ENCODE results near the gene TMEM79. TPM values are rescaled to one million over a fixed set of nuclear protein-coding genes. Genes with fewer than 3 reads are reported as not detected.

The TMEM79 gene
- total RNA-seq, 4 donors from 2014 or later: 81.0 to 120 (median 97.5) TPM

DNA sequence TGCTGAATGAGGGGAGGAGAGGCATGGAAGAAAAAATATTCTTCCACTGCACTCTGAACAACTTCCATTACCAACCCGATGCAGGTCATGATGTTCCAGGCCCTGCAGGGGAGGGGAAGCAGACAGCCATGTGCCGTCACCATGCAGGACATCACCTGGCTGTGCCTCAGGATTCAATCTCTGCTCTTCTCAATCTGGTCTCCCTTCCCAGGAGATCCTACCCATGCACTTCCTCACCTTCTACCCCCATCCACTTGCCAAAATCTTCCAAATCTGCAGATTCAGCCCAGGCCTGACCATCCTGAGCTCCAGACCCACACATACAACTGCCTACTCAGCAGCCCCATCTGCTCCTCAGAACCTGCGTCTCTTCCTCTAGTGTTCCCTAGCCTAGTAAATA lies 30.5 kb upstream of the TMEM79 start:
- H3K36me3 ChIP-seq: peaks cover 90% of the 10 kb centered on the region

DNA sequence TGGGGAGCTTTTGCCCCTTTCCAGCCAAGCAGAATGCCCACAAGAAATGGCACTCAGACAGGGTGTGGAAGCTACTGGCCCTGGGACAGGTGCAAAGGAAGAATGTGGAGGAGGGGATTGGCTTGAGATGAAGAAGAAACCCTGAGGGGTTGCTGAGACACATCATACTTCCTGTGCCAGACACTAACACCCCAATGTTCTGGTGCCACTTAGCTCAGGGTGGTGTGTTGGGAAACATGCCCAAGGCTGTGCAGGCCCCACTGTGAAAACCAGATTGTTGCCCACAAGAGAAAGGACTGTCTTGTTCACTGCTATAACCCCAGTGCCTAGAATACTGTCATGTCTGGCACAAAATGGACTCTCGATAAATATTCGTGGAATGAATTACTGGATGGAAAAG lies 26.4 kb upstream of the TMEM79 start:
- H3K9me3 ChIP-seq: no peaks in the 10 kb centered on the region
- peaks cover 7% of the 10 kb centered on the region for H3K4me1 ChIP-seq
- H3K27me3 ChIP-seq: no peaks in the 10 kb centered on the region
- H3K27ac ChIP-seq: no peak overlapping the region
- DNase-seq (ENCODE audit: low spot score in 2 of 2): no peak
- TF ChIP-seq POLR2A (IDR thresholded peaks at IDR 0.05) (no peak), EP300 (IDR thresholded peaks at IDR 0.05) (no peak), POLR2AphosphoS5 (IDR thresholded peaks at IDR 0.05) (no peak)
- TF ChIP-seq, protein P1, sequence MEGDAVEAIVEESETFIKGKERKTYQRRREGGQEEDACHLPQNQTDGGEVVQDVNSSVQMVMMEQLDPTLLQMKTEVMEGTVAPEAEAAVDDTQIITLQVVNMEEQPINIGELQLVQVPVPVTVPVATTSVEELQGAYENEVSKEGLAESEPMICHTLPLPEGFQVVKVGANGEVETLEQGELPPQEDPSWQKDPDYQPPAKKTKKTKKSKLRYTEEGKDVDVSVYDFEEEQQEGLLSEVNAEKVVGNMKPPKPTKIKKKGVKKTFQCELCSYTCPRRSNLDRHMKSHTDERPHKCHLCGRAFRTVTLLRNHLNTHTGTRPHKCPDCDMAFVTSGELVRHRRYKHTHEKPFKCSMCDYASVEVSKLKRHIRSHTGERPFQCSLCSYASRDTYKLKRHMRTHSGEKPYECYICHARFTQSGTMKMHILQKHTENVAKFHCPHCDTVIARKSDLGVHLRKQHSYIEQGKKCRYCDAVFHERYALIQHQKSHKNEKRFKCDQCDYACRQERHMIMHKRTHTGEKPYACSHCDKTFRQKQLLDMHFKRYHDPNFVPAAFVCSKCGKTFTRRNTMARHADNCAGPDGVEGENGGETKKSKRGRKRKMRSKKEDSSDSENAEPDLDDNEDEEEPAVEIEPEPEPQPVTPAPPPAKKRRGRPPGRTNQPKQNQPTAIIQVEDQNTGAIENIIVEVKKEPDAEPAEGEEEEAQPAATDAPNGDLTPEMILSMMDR (IDR thresholded peaks at IDR 0.05): no peak
- no peak overlapping the region for H3K4me3 ChIP-seq
- peaks cover 92% of the 10 kb centered on the region for H3K36me3 ChIP-seq
- WGBS: 52% methylated on average over 2 of the region's 2 CpGs

More for the DNA sequence above, 30.5 kb upstream of the TMEM79 start:
- peaks cover 39% of the 10 kb centered on the region for H3K4me1 ChIP-seq
- TF ChIP-seq POLR2AphosphoS5 (IDR thresholded peaks at IDR 0.05) (no peak), EP300 (IDR thresholded peaks at IDR 0.05) (no peak), POLR2A (IDR thresholded peaks at IDR 0.05) (no peak)
- TF ChIP-seq, protein P1 (IDR thresholded peaks at IDR 0.05): no peak
- H3K9me3 ChIP-seq: no peaks in the 10 kb centered on the region
- H3K27ac ChIP-seq: no peak overlapping the region
- WGBS: 71% methylated on average over 3 of the region's 3 CpGs
- no peak overlapping the region for H3K4me3 ChIP-seq
- no peaks in the 10 kb centered on the region for H3K27me3 ChIP-seq
- DNase-seq (ENCODE audit: low spot score in 2 of 2): no peak

DNA sequence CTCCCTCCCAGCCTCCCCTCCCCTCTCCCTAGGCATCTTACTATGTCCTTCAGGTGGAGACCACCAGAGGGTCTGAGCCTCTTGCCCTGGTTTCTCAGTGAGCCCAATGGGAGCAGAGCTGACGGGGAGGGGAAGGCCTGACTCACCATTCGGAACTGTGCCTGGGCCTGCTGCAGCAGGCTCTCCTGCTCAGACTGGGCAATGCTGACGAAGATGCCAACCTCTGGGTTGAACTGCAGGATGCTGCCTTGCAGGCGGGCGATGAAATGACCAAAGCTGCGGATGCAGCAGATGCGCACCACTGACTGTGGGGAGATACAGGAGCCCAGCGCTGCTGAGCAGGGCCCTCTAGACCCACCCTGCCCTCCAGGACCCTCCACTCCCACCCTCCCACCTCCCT lies 25.3 kb upstream of the TMEM79 start:
- no peaks in the 10 kb centered on the region for H3K27me3 ChIP-seq
- 62% methylated on average over 7 of the region's 8 CpGs for WGBS
- peaks cover 89% of the 10 kb centered on the region for H3K36me3 ChIP-seq
- DNase-seq (ENCODE audit: low spot score in 2 of 2): no peak
- TF ChIP-seq EP300 (IDR thresholded peaks at IDR 0.05): no peak
- TF ChIP-seq, protein P1 (IDR thresholded peaks at IDR 0.05): no peak
- no peak for TF ChIP-seq POLR2AphosphoS5 (IDR thresholded peaks at IDR 0.05)
- no peak for TF ChIP-seq POLR2A (IDR thresholded peaks at IDR 0.05)
- peaks cover 13% of the 10 kb centered on the region for H3K4me1 ChIP-seq
- H3K9me3 ChIP-seq: no peaks in the 10 kb centered on the region
- no peak overlapping the region for H3K4me3 ChIP-seq
- no peak overlapping the region for H3K27ac ChIP-seq

DNA sequence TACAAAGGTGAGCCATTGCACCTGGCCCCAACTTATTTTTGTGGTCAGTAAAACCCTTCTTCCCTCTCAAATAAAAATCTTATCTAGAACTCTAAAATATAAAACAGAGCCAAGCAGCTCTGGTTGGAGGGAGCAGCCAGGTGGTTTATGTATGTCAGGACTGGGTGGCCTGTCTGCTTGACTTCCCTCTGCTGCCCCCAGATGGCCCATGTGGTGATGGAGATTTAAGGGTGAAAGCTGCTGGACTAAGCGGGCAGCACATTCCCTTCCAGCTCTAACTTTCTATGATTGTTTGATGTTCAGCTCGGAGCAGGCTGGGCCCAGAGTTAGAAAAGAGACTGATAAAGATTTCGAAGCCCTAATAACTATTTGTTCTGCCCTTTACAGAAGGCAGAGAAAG lies 24.3 kb upstream of the TMEM79 start:
- no peak overlapping the region for H3K4me3 ChIP-seq
- H3K9me3 ChIP-seq: no peaks in the 10 kb centered on the region
- TF ChIP-seq, protein P1 (IDR thresholded peaks at IDR 0.05): no peak
- no peak for TF ChIP-seq EP300 (IDR thresholded peaks at IDR 0.05)
- no peak for TF ChIP-seq POLR2A (IDR thresholded peaks at IDR 0.05)
- no peak for TF ChIP-seq POLR2AphosphoS5 (IDR thresholded peaks at IDR 0.05)
- H3K27ac ChIP-seq: no peak overlapping the region
- H3K4me1 ChIP-seq: peaks cover 13% of the 10 kb centered on the region
- WGBS: 85% methylated on average over 3 of the region's 3 CpGs
- H3K27me3 ChIP-seq: no peaks in the 10 kb centered on the region
- H3K36me3 ChIP-seq: peaks cover 90% of the 10 kb centered on the region
- no peak for DNase-seq (ENCODE audit: low spot score in 2 of 2)

DNA sequence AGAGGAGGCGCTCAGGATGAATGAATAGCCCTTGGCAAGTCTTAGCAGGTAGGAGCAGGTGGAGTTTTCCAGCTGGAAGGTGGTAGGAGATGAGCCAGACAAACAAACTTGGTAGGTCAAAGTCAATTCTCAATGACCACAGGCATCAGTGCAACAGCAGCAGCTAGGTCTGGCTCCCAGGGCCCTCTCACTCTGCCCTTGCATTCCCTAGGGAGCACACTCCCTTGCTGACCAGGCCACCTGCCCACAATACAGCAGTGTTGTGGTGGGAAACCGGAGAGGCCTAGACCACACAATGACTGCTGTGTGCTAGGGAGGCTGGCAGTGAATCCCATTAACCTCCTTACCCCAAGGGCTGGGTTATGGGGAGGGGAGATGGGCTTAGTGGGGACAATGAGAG lies 23.2 kb upstream of the TMEM79 start:
- 73% methylated on average over 2 of the region's 2 CpGs for WGBS
- H3K4me3 ChIP-seq: no peak overlapping the region
- H3K4me1 ChIP-seq: peaks cover 13% of the 10 kb centered on the region
- peaks cover 93% of the 10 kb centered on the region for H3K36me3 ChIP-seq
- no peaks in the 10 kb centered on the region for H3K9me3 ChIP-seq
- TF ChIP-seq EP300 (IDR thresholded peaks at IDR 0.05): no peak
- TF ChIP-seq POLR2A (IDR thresholded peaks at IDR 0.05): no peak
- TF ChIP-seq, protein P1 (IDR thresholded peaks at IDR 0.05): no peak
- no peak for TF ChIP-seq POLR2AphosphoS5 (IDR thresholded peaks at IDR 0.05)
- H3K27ac ChIP-seq: no peak overlapping the region
- DNase-seq (ENCODE audit: low spot score in 2 of 2): no peak
- no peaks in the 10 kb centered on the region for H3K27me3 ChIP-seq

Data from suprapubic skin (tissue), 4 donors.